Adrenal gland (tissue), 12 donors: ENCODE measurements around the gene FBXO10. TPM values are rescaled to one million over a fixed set of nuclear protein-coding genes. Genes with fewer than 3 reads are reported as not detected.
"Not testable (repeated sequence)": the region's sequence is repeated elsewhere in the genome, so short reads cannot be mapped to it uniquely, and the experiment has no call there.

Experiments
- DNase-seq, 7 donors: peaks; one replicate each; pipeline ENCODE4 v3.0.0-alpha.2; 2019 to 2020
- H3K27ac ChIP-seq, 5 donors: fragments of 200-600 bp; sonication (generic) in 4 of 5; 1 replicate in 3 of 5; 2 replicates in 2 of 5; pipeline versions ENCODE4 v1.5.1 to v1.8.0; 2016 to 2020; ENCODE audit warnings: mild to moderate bottlenecking in 1 of 5
- H3K27me3 ChIP-seq: fragments of 200-600 bp; 2 replicates; pipeline ENCODE4 v1.8.0; 2021
- H3K36me3 ChIP-seq, 2 donors: fragments of 200-600 bp; replicated peaks in 1 of 2; 1 replicate in 1 of 2; 2 replicates in 1 of 2; pipeline versions ENCODE4 v1.5.1 to v1.8.0; 2018 to 2022
- H3K4me1 ChIP-seq, 2 donors: fragments of 200-600 bp; replicated peaks in 1 of 2; 1 replicate in 1 of 2; 2 replicates in 1 of 2; pipeline versions ENCODE4 v1.5.1 to v1.8.0; 2018 to 2021
- H3K4me3 ChIP-seq, 4 donors: fragments of 200-600 bp; sonication (generic) in 3 of 4; one replicate each; pipeline ENCODE4 v1.5.1; 2016 to 2018
- H3K9me3 ChIP-seq, 3 donors: fragments of 200-600 bp; sonication (generic) in 1 of 3; replicated peaks in 1 of 3; 1 replicate in 2 of 3; 2 replicates in 1 of 3; pipeline versions ENCODE4 v1.5.1 to v1.8.0; 2016 to 2021
- CTCF ChIP-seq, 6 experiments: fragments of 450-650 bp in 4 of 6; fragments of 200-600 bp in 2 of 6; sonication (generic) in 1 of 6; IDR thresholded peaks; 1 replicate in 5 of 6; 2 replicates in 1 of 6; pipeline versions ENCODE4 v1.5.1 to v1.8.0; 2016 to 2021; ENCODE audit warnings: antibody characterized with exemption in 6 of 6, mild to moderate bottlenecking in 2 of 6, moderate library complexity in 1 of 6
- POLR2A ChIP-seq, 2 donors: fragments of 450-650 bp; IDR thresholded peaks; one replicate each; pipeline ENCODE4 v1.6.1; 2017; ENCODE audit warnings: antibody characterized with exemption in 2 of 2, mild to moderate bottlenecking in 2 of 2, moderate library complexity in 1 of 2
- WGBS, 4 donors: extraction: QIAGEN DNeasy Blood & Tissue Kit in 2 of 4; methylation state at CpG; one replicate each; pipeline versions ENCODE4 v1.1.5 to v1.1.7; 2013 to 2017; 5-methylcytosine and 5-hydroxymethylcytosine counted together
- intact Hi-C, 2 donors: fragments of 100-400 bp; cut with DNase I; formaldehyde crosslinking; loops; one replicate each; pipeline versions ENCODE4 v1.14.1 to v1.15.0; 2022 to 2023
- polyA plus RNA-seq, 3 donors: library from polyadenylated mRNA; stranded (reverse); fragments of 200-250 nt in 2 of 3; fragments of 350-450 nt in 1 of 3; fragmentation: Illumina TruSeq in 1 of 3; extraction: RNeasy Lipid Tissue Mini Kit (QIAGEN cat#74804) in 1 of 3; gene quantifications; one replicate each; pipeline ENCODE4 v1.2.3, GENCODE V29; 2013 to 2014
- total RNA-seq, 9 donors: library from RNA; depleted of rRNA in 4 of 9; stranded (reverse); fragments of >200 nt in 4 of 9; fragments of 120-200 nt in 1 of 9; fragmentation: NEBNext Ultra II Directional in 1 of 9; extraction: Animal tissue kit (Norgen Biotek cat#: 25700) in 1 of 9; gene quantifications; one replicate each; pipeline versions ENCODE4 v1.1.0 to v1.2.4, GENCODE V29; 2013 to 2023
- donor health status: healthy with polysubstance abuse.
- donor health status: Bipolar disorder and iron deficiency.
- donor health status: DM: yes; HTN: yes; CAD: no.
- donor health status: DM: no; HTN: no; CAD: no.
- donor health status: DM: no; HTN: no; CAD: no.
- donor health status: DM: yes; HTN: yes; CAD: no.

The FBXO10 gene
- total and polyA plus RNA-seq, 12 donors = 7.2 to 86.6 (median 12.3) TPM

DNA sequence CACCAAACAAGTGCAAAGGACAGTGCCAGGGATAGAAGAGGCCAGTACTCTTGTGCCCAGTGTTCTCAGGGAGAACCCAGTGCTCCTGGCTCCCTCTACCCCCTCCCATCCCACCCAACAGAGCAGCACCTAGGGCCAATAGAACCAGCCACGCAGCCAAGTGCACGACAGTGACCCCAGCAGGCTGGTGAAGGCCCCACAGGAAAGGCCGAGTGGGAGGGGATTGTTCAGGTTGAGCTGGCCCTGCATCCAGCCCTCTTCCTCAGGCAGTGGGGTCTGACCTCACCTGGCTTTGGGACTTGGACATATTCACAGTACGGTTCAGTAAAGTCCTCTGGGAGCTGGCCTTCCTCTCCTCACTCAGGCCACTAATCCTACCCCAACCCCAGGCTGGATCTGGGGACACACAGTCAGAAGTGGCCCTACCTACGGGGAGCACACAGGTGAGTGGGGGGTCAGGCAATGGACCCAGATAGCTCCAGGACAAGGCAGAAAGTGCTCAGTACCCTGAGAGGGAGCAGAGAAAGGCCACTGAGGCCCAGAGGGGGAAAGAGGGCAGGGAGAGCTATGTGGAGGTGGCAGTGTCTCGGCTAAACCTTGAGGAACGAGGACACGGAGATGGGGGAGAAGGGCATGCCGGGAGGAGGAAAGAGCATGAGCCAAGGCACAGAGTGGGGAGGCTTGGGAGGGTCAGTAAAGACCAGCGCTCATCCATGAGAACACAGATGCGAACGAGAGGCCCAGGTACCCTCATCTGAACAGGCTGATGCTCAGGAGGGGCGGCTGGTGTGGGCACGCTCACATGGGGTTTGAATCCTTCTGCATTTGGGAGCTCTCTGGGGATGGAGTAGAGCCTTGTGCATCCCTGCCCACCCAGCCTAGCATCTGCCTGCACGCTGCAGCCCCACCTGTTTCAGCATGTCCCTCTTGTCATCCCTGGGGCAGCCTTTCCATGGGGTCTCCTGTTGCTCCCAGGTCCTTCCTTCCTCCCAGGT is 64.9 kb downstream of the FBXO10 start:
- no peaks in the 10 kb centered on the region for H3K9me3 ChIP-seq
- H3K36me3 ChIP-seq = peaks cover 0 to 17% of the 10 kb centered on the region in 2 donors
- H3K27me3 ChIP-seq = no peaks in the 10 kb centered on the region
- 89 to 96% (median 93%) methylated on average over 8 to 15 of the region's 15 CpGs for WGBS, 4 donors
- intact Hi-C loops = no loop called here
- no peak overlapping the region for H3K27ac ChIP-seq
- DNase-seq = no peak
- no peak overlapping the region for H3K4me3 ChIP-seq
- no peak for TF ChIP-seq CTCF (IDR thresholded peaks at IDR 0.05)
- no peak for TF ChIP-seq POLR2A (IDR thresholded peaks at IDR 0.05)
- no peaks in the 10 kb centered on the region for H3K4me1 ChIP-seq

DNA sequence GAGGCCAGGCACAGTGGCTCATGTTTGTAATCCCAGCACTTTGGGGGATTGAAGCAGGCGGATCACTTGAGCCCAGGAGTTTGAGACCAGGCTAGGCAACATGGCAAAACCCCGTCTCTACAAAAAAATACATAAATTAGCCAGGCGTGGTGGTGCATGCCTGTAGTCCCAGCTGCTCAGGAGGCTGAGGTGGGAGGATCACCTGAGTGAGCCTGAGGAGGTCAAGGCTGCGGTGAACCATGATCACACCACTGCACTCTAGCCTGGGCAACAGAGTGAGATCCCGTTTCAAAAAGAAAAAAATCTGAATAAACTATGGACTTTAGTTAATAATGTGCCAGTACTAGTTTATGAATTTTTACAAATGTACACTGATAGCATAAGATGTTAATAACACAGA is 66.1 kb downstream of the FBXO10 start:
- intact Hi-C loops, H3K27me3 ChIP-seq, H3K4me3 ChIP-seq, H3K4me1 ChIP-seq, H3K9me3 ChIP-seq, DNase-seq, H3K27ac ChIP-seq: not testable (repeated sequence)
- 83 to 93% (median 88%) methylated on average over 5 of the region's 5 CpGs for WGBS, 4 donors
- peaks cover 0 to 12% of the 10 kb centered on the region in 2 donors for H3K36me3 ChIP-seq

- peaks cover 0 to 12% of the 10 kb centered on the region in 2 donors for H3K36me3 ChIP-seq
- 91 to 97% (median 95%) methylated on average over 7 of the region's 7 CpGs for WGBS, 4 donors
- H3K27me3 ChIP-seq = no peaks in the 10 kb centered on the region
- H3K9me3 ChIP-seq = no peaks in the 10 kb centered on the region
- no peak for DNase-seq
- H3K4me1 ChIP-seq = no peaks in the 10 kb centered on the region
- no peak overlapping the region for H3K4me3 ChIP-seq
- TF ChIP-seq POLR2A (IDR thresholded peaks at IDR 0.05) (no peak), CTCF (IDR thresholded peaks at IDR 0.05) (no peak)
- no peak overlapping the region for H3K27ac ChIP-seq
- intact Hi-C loops = no loop called here
Measured at GRCh38 chr9:37509536-37509935, 66.6 kb downstream of the FBXO10 start.

DNA sequence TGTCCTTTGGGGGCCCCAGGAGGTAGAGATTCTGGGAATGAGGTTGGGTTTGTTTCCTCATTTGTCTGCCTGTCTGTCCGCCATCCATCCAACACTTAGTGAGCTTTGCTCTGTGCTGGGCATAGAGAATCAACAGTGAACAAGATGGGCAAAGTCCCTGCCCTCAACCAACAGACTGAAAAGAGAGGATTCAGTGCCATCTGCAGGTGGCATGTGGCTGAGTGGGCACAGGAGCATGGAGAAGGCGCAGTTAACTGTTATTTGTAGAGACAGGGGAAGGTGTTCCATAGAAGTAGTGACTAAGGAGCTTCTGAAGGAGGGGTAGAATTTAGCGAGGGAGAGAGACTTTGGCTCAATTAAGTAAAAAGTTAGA is 67.4 kb downstream of the FBXO10 start:
- Histone ChIP-seq H3K36me3 (peaks cover 0 to 12% of the 10 kb centered on the region in 2 donors), H3K9me3 (no peaks in the 10 kb centered on the region), H3K4me1 (no peaks in the 10 kb centered on the region), H3K27me3 (no peaks in the 10 kb centered on the region), H3K4me3 (no peak overlapping the region), H3K27ac (no peak overlapping the region)
- peak in 1 of 7 donors; percentile 31 for DNase-seq
- no peak for TF ChIP-seq POLR2A (IDR thresholded peaks at IDR 0.05)
- peak in 2 of 6 experiments; percentile 10 to 25 for TF ChIP-seq CTCF (IDR thresholded peaks at IDR 0.05)
- intact Hi-C loops = no loop called here
- 86 to 98% (median 93%) methylated on average over 3 of the region's 3 CpGs for WGBS, 4 donors
